ENCODE measurements around the gene CRYBA4. TPM values are rescaled to one million over a fixed set of nuclear protein-coding genes. Genes with fewer than 3 reads are reported as not detected.

CRYBA4 gene
- total RNA-seq, 1 donor from 2014 or later, result not detected

GRCh38 chr22:26658671-26659478 lies 37.1 kb downstream of the CRYBA4 start:
- no peaks in the 10 kb centered on the region for H3K36me3 Mint-ChIP-seq (ENCODE audit: low read depth)
- peak overlapping the region; percentile 50 for H3K27ac Mint-ChIP-seq (ENCODE audit: unreplicated experiment)
- peaks cover 37% of the 10 kb centered on the region for H3K4me1 Mint-ChIP-seq
- TF ChIP-seq CTCF (conservative IDR thresholded peaks at IDR 0.05), result no peak
- peak; percentile 25 for DNase-seq (ENCODE audit: low read depth, low spot score)
- H3K27me3 Mint-ChIP-seq (ENCODE audit: low read depth), result peaks cover 58% of the 10 kb centered on the region
- H3K4me3 Mint-ChIP-seq, result peak overlapping the region; percentile 91
- no peaks in the 10 kb centered on the region for H3K9me3 Mint-ChIP-seq

- peaks cover 50% of the 10 kb centered on the region for H3K27me3 Mint-ChIP-seq (ENCODE audit: low read depth)
- TF ChIP-seq CTCF (conservative IDR thresholded peaks at IDR 0.05), result no peak
- H3K9me3 Mint-ChIP-seq, result no peaks in the 10 kb centered on the region
- DNase-seq (ENCODE audit: low read depth, low spot score), result no peak
- H3K4me1 Mint-ChIP-seq, result peaks cover 40% of the 10 kb centered on the region
- H3K27ac Mint-ChIP-seq (ENCODE audit: unreplicated experiment), result peak overlapping the region; percentile 45
- peak overlapping the region; percentile 78 for H3K4me3 Mint-ChIP-seq
- H3K36me3 Mint-ChIP-seq (ENCODE audit: low read depth), result no peaks in the 10 kb centered on the region
Measured at GRCh38 chr22:26660356-26660755, 38.6 kb downstream of the CRYBA4 start.

- no peak for TF ChIP-seq CTCF (conservative IDR thresholded peaks at IDR 0.05)
Measured at GRCh38 chr22:26660961-26661578, 39.3 kb downstream of the CRYBA4 start.

GRCh38 chr22:26662160-26662559 lies 40.4 kb downstream of the CRYBA4 start:
- H3K4me1 Mint-ChIP-seq, result peaks cover 44% of the 10 kb centered on the region
- peaks cover 35% of the 10 kb centered on the region for H3K27me3 Mint-ChIP-seq (ENCODE audit: low read depth)
- no peak overlapping the region for H3K4me3 Mint-ChIP-seq
- DNase-seq (ENCODE audit: low read depth, low spot score), result no peak
- H3K27ac Mint-ChIP-seq (ENCODE audit: unreplicated experiment), result peak overlapping the region; percentile 5
- no peaks in the 10 kb centered on the region for H3K9me3 Mint-ChIP-seq
- H3K36me3 Mint-ChIP-seq (ENCODE audit: low read depth), result no peaks in the 10 kb centered on the region
- TF ChIP-seq CTCF (conservative IDR thresholded peaks at IDR 0.05), result no peak

More at GRCh38 chr22:26660961-26661578, 39.3 kb downstream of the CRYBA4 start:
- Mint-ChIP-seq H3K27me3 (ENCODE audit: low read depth) (peaks cover 43% of the 10 kb centered on the region), H3K36me3 (ENCODE audit: low read depth) (no peaks in the 10 kb centered on the region), H3K4me3 (peak overlapping the region; percentile 78), H3K9me3 (no peaks in the 10 kb centered on the region), H3K27ac (ENCODE audit: unreplicated experiment) (peak overlapping the region; percentile 45), H3K4me1 (peaks cover 44% of the 10 kb centered on the region)
- DNase-seq (ENCODE audit: low read depth, low spot score), result no peak

GRCh38 chr22:26663374-26663923 lies 41.7 kb downstream of the CRYBA4 start:
- no peaks in the 10 kb centered on the region for H3K9me3 Mint-ChIP-seq
- TF ChIP-seq CTCF (conservative IDR thresholded peaks at IDR 0.05), result no peak
- no peak for DNase-seq (ENCODE audit: low read depth, low spot score)
- peaks cover 33% of the 10 kb centered on the region for H3K4me1 Mint-ChIP-seq
- H3K27ac Mint-ChIP-seq (ENCODE audit: unreplicated experiment), result peak overlapping the region; percentile 6
- no peaks in the 10 kb centered on the region for H3K36me3 Mint-ChIP-seq (ENCODE audit: low read depth)
- H3K27me3 Mint-ChIP-seq (ENCODE audit: low read depth), result peaks cover 22% of the 10 kb centered on the region
- H3K4me3 Mint-ChIP-seq, result no peak overlapping the region
